Kidney capillary endothelial cell (primary cell): ENCODE data around the gene BROX.
"Not testable (repeated sequence)": the region's sequence is repeated elsewhere in the genome, so short reads cannot be mapped to it uniquely, and the experiment has no call there.

Source experiments
- DNase-seq: peaks from one replicate; pipeline ENCODE4 v3.0.0-alpha.2; 2018; ENCODE audit warnings: low spot score

The BROX gene

DNA sequence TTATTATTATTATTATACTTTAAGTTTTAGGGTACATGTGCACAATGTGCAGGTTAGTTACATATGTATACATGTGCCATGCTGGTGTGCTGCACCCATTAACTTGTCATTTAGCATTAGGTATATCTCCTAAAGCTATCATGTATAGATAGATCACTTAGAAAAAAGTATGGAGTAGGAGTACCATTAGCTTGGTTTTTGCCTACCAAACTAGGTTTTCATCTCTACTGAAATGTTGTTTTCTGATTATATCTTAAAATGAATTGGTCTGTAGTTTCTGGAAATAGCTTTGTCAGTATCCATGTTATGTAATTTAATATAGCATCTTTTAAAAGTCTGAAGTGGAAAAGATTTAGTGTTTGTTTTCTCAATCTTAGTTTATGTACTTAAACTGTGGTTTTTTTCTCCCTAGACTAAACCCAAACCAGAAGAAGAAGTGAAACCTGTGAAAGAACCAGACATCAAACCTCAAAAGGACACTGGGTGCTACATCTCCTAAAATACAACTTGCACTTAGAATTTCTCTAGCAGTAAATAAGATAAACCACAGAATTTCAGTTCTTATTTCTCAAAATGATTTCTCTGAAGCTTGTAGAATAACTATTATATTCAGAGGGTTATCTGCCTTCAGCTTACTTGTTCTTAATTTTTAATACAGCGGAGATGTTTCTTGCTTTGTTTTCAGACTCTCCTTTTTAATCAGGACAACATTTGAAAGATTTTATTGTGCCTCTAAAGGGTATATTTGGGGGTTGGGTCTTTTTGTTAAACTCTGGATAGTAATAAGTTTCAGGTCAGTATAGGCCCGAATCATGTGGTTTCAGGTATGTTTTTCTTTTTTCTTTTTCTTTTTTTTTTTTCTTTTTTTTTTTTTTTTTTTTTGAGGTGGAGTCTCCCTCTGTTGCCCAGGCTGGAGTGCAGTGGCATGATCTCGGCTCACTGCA lies 20.1 kb downstream of the BROX start:
- DNase-seq, result no peak

DNA sequence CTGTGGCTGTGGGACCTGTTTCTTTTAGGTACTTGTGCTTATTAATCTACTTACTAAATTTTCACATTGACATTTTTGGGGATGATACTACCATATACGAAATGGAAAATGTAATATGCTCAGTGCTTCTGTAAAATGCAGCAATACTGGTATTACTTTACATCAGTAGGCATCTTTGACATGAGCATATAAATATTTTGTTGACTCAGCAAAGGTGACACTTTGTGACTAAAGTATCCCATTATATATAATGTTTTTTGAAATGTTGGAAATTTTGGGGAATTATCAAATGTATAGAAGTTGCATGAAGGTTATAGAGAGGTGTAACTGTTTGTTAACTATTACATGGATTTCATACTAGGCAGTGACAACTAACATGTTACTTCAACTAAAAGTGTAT lies 22.4 kb downstream of the BROX start:
- DNase-seq, result no peak

DNA sequence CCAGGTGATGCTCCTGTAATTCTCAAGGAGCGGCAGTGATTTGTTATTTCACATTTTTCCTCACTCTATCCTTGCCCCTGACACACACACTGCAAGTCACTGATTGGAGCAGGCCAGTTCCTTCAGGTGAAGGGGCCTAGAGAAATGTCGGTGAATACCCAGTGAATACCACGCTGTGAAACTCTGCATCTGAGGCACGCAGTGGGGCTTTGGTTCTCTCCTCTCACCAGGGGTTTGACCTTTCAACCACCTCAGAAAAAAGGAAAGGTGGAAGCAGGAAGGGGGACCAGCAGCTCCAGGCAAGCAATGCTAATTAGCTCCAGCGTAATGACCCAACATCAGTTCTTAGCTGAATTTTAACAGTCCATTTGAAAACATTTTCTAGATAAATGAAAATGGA lies 24.1 kb downstream of the BROX start:
- no peak for DNase-seq

DNA sequence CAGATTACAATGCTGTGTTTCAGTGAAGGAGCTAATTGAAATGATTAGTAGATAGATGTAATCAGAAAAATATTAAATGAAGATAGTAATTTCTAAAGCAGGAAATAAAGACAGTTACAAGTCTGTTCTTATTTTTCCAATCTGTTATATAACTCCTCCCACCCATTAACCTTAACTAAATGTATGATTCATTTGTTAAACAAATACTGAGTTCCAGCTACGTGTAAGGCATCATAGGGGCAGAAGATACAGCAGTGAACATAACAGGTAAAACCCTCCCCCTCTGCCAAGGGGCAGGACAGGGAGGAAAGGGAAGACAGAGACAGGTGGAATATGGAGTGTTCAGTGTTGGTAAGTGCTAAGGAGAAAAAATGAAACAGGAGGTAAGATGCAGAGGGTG lies 24.6 kb downstream of the BROX start, which contains the start of gene FAM177B:
Gene FAM177B (plus strand): TSS at position 231 of the 400 bp plus-strand sequence. CDS start 9,344 bp downstream, outside the sequence.
- DNase-seq, result no peak

DNA sequence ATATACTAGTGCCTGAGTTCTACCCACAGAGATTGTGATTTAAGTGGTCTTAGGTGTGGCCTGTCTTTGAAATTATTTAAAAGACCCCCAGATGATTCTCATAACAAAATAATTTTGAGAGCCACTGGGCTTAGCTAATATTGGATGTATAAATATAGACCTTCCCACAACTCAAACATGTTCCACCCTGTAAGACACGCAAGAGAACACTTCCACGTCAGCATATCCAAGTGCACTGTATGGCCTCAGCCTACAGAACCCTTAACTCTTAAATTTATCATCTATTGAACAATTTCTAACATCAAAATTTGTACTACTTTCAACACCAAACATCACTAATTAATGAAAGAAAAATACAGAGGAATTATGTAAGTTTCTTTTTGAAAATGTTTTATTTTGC lies 27.1 kb downstream of the BROX start:
- DNase-seq, result no peak

DNA sequence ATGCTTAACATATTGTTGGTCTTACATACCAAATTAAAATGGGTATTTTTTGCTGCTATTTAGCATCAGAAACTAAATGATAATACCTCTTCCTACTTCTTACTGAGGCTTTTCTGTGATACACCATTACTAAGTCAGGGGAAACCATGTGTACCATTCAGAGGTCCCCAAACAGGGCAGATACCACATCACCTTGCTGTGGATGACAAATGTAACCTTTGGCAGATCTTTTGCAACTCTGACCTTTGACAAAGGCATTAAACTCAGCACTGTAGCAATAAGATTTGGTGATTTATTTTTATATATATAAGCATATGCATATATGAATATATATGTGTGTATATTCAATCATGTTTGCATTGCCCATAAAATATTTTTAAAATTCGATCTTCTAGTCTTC lies 27.6 kb downstream of the BROX start:
- no peak for DNase-seq

DNA sequence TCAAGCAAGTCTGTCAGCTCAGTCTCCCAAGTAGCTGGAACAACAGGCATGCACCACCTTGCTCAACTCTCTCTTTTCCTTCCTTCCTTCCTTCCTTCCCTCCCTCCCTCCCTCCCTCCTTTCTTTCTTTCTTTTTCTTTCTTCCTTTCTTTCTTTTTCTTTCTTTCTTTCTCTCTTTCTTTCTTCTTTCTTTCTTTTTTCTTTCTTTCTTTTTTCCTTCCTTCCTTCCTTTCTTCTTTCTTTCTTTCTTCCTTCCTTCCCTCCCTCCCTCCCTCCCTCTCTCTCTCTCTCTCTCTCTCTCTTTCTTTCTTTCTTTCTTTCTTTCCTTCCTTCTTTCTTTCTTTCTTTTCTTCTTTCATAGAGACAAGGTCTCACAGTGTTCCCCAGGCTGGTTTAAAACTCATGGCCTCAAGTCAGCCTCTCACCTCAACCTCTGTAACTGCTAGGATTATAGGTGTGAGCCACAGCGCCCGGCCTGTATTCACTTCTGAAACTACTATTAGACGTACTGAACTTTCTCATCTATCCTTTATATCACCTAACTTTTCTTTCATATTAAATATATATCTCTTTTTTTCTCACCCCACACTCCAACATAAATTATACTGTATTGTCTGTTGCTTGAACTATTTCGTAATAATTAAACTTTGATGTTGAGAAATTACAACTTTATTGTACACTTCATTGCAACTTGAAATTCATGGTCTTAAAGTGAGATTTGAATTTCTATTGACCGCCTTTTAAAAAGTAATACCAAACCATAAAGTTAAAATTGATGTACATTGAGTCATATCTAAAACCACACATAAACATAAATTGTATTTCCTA lies 29.5 kb downstream of the BROX start:
- not testable (repeated sequence) for DNase-seq

DNA sequence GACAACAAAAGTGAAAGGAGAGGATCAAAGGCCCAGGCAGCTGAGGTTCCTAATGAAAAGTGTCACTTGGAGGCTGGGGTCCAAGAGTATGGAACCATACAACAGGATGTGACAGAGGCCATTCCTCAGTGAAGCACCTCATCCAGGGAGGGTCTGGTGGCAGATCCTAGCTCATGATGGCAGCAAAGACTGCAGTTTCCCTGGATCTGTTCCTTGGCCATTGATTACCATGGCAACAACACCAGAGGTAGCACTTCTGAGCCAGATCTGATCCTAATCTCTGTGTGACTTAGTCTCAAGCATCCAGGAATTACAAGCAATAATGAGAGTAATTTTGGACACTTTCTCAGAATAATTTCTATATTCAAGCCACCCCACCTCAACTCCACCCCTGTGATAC lies 37.6 kb downstream of the BROX start:
- no peak for DNase-seq

DNA sequence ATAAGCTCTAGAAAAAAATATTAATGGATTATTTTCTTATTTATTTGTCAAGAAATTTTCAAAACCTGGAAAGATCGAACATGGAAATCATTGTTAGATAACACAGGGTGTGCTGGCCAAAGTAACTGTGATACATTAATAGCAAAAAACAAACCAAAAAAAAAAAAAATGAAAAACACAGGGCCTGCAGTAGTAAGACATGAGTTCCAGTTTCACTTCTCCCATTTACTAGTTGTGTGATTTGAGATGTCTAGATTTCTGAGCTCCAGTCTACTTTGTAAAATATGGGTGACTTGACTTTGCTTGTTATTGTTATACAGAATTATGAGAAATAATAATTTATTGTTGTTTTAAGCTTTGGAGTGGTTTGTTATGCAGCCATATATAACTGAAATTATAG lies 38.3 kb downstream of the BROX start:
- no peak for DNase-seq

DNA sequence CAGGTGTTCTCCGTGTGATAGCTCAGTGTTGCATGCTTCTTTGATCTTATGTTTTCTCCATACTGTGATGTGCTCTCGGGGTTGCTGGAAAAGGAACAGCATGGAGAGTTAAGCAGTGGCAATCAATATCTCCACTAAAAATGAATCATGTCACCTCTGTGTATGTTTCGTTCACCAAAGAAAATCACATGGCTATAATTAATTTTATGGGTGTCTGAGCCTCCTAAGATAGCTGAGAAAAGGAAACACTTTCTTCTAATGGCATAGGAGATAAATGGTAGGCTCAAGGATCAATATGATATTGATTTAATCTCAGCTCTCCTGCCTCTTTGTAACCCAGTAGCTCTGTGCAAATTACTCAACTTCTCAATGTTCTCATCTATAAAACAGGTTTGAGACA lies 38.9 kb downstream of the BROX start:
- no peak for DNase-seq

DNA sequence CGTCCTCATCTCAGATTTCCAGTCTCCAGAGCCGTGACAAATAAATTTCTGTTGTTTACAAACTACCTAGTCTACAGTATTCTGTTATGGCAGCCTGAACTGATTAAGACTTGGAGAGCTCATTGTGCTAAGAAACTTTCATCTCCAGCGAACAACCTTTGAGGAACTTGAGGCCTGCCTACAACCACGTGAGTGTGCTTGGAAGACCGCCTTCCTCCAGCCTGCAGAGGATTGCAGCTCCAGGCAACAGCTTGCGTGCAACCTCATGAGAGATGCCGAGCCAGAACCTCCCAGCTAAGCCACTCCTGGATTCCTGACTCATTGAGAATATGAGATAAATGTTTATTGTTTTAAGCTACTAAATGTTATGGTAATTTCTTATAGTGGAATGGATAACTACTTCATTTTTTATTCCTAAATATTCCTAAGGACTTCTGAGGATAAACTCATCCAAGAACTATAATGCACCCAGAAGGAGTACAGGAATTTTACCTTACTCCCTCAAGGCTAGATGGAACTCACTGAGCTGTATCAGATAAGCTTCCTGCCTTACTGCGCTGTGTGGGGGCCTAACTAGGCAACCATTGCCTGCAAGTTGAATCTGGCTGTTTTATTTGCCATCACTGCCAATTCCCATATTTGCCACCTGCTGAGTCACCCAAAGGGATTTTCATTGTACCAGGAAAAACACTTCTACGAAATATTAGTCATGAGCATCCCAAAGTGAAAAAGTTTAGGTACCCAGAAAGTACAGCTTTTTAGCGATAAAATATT lies 42.2 kb downstream of the BROX start:
- no peak for DNase-seq

DNA sequence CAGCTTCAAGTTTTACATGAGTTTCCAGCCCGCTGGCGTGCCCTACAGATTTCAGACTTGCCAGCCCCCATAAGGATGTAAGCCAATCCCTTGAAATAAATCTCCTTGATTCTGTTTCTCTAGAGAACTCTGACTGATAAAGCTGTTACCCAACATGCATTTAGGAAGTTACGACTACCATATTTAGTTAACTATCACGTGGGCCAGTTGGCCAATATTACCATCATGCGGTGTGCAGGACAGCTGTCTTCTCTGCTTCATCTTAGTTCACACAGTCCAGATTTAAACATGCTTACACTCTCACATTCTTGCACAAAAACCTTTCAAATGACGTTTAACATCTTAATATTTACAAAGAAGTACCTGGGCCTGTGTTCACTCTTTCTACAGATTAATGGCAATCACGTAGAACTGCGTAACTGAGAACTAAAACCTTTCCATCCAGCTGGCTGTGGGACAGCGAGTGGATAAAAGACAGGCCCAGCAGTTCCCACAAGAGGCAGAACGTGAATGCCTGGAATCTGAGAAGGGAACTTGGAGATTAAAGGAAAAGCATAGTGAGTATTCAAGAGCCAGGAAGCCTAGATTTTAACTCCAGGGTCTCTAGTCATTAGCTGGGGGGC lies 45.4 kb downstream of the BROX start:
- no peak for DNase-seq

DNA sequence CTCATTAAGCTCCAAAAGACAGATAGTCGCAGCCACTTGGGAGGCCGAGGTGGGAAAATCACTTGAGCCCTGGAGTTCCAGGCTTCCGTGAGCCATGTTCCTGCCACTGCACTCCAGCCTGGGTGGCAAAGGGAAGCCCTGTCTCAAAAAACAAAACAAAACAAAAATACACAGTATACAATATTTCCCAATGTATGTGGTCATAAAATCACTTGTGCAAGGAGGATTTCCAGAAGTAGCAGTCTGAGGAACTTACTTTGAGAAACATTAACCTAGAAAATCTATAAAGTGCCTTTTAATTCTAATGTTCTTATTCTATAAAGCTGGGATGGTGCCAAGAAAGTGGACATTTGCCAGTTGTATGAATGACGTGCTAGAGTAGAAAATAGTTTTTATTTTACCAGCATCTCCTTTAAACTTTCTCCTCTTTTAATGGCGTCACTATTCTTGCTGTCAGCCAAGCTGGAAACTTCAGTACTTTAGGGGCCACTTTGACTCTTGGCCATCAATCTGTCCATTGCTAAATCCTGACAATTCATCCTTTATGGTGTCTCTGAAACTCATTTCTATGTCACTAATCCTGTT lies 47.2 kb downstream of the BROX start:
- DNase-seq, result no peak

DNA sequence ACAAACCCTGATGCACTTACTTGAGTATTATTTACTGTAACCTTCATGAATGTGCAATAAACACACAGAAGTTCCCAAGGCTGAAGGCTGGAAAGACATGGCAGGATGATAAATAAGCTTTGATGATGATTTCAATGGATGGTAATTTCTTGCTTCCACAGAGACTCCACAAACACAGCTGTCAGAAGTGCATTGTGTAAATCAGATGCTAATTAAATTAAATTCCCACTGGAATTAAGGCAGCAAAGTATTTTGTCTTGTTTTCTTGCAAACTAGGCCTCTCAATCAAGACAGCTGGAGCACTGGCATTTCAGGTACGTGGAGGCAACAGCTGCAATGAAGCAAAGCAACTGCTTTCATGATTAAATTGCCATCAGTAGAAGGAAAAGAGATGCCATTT lies 48.7 kb downstream of the BROX start:
- DNase-seq, result no peak

DNA sequence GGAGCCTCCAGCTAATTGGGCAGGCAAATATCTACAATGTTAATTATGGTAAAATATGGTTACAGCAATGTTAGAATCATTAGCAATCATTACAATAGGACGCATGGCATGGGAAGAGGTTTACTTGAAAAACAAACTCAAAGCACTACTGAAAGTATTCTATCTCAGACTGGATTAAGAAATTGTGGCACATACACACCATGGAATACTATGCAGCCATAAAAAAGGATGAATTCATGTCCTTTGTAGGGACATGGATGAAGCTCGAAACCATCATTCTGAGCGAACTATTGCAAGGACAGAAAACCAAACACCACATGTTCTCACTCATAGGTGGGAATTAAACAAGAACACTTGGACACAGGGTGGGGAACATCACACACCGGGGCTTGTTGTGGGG lies 49.8 kb downstream of the BROX start:
- not testable (repeated sequence) for DNase-seq

DNA sequence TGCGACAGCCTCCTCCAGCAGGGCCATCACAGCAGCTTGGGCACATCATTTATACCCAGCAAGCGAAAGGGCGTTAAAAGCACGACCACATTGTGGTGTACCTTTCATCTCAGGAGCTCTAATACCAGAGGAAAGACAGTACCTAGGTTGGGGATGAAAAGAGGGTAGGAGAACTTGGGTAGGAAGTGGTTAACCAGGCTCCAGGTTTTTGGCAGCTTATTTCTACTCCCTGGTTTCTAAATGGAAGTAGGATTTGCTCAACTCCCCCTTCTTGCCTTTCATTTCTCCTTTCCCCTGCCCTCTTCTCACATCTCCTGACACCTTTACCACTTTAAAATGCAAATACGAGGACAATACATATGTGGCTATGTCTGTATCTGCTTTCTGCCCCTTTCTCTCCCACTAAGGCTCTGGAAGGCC lies 54.8 kb downstream of the BROX start:
- DNase-seq, result no peak

DNA sequence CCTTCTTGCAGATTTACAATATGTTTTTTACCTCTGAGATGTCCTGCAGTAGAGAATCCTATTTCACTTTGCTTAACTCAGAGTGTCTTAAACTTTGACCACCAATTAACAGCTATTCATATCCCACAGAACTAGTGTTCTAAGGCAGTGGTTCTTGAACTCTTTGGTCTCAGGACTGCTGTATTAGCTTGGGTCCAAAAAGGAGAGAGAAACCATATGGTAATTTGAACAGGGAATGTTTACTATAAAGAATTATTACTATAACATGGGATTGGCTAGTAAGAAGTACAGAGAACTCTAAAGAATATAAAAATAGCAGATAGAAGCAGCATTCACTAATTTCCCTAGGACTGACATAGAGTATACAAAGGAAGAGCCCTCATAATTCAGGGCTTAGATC lies 56.2 kb downstream of the BROX start:
- no peak for DNase-seq

DNA sequence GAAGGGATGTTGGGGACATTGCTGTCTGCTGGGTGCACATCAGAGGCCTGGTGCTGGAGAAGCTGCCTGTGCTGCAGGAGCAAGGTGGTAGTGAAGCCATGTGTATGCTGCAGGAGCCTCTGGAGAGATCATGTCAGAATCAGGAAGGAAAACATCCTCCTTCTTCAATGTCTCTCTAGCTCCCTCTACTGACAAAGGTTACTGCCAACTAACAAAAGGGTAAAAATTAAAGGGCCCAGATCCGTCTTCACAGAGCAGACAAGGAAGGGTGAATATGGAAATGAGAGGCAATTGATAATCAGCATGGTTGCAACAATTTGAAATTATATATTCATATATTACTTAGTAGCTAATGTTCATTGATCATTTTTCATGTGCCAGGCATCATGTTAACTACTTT lies 56.8 kb downstream of the BROX start:
- no peak for DNase-seq

DNA sequence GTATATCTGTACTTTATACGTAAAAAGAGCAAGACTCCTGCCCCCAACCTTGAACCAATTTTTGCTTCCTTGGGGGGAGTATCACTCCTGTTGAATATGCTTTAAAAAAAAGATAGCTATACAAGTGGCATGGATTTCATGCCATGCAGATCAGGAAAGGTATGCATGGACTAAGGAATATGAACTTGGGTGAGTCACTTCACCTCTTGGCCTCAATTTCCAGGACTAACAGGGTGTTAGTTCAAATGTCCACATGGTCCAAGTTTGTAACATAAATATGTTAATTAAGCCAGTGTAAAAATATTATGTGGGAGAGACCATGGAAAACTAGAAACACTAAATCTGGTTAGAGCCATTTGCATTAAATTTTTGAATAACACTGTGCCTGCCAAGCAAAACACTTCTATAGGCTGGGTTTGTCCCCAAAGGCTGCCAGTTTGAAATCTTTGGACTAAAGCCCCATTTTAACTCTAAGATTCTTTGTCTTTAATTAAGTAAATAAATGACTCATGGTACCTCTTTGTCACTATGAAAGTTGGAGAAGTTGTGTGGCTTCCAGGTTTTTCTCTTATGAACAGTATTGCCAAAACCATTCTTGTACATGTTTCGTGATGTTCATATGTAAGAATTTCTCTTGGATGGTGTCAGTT lies 57.7 kb downstream of the BROX start:
- no peak for DNase-seq

DNA sequence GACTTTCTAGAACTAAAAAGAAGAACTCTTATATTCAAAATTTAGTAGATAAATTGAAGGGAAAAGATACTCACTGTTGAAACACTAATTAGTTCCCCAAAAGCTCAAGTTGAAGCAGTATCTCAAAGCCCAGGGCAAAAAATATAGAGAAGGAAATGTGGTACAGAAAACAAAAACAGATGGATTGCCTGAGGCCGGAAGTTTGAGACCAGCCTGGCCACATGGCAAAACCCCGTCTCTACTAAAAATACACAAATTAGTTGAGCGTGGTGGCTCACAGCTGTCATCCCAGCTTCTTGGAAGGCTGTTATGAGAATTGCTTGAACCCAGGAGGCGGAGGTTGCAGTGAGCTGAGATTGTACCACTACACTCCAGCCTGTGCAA lies 60.6 kb downstream of the BROX start:
- DNase-seq, result no peak

DNA sequence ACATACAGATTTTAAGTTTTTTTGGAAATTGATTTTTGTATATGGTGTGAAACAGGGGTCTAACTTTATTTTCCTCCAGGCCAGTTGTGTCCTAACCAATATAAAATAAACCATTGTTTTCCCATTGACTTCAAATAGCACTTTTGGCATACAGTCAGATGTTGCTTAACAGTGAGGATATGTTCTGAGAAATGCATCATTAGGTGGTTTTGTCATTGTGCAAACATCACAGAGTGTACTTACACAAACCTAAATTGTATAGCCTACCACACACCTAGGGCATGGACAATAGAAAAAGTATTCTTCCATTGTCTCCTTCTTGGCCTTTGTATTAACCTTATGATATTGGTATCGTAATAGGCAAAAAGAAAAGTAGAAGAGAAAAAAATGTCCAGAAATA lies 65.1 kb downstream of the BROX start:
- no peak for DNase-seq
